Smooth muscle cell (in vitro differentiated cells): ENCODE results near the gene APBB1. TPM values are rescaled to one million over a fixed set of nuclear protein-coding genes. Genes with fewer than 3 reads are reported as not detected.

Experiments
- DNase-seq: peaks from one replicate; lab custom pipeline; 2025; ENCODE audit not compliant: unreplicated experiment; lab: John Stamatoyannopoulos, UW
- H2AFZ ChIP-seq: fragments of 200-600 bp; sonication (generic); 2 replicates; pipeline ENCODE4 v1.6.0; 2016; ENCODE audit warnings: antibody characterized with exemption, low read depth, mild to moderate bottlenecking
- H3F3A ChIP-seq: fragments of 200-600 bp; sonication (generic); 2 replicates; pipeline ENCODE4 v1.6.0; 2017; ENCODE audit warnings: antibody characterized with exemption, low read depth
- H3K27ac ChIP-seq: fragments of 200-600 bp; sonication (generic); 2 replicates; pipeline ENCODE4 v1.5.1; 2016; ENCODE audit warnings: low read depth, mild to moderate bottlenecking
- H3K27me3 ChIP-seq: fragments of 200-600 bp; sonication (generic); 2 replicates; pipeline ENCODE4 v1.6.1; 2016; ENCODE audit warnings: low read depth, mild to moderate bottlenecking
- H3K36me3 ChIP-seq: fragments of 200-600 bp; sonication (generic); 2 replicates; pipeline ENCODE4 v1.5.1; 2016; ENCODE audit warnings: low read depth
- H3K4me1 ChIP-seq: fragments of 200-600 bp; sonication (generic); 2 replicates; pipeline ENCODE4 v1.5.1; 2016; ENCODE audit warnings: low read depth
- H3K4me2 ChIP-seq: fragments of 200-600 bp; sonication (generic); 2 replicates; pipeline ENCODE4 v1.6.0; 2016; ENCODE audit warnings: mild to moderate bottlenecking
- H3K4me3 ChIP-seq: fragments of 200-600 bp; sonication (generic); 2 replicates; pipeline ENCODE4 v1.5.1; 2016; ENCODE audit warnings: mild to moderate bottlenecking
- H3K79me2 ChIP-seq: fragments of 200-600 bp; sonication (generic); 2 replicates; pipeline ENCODE4 v1.6.0; 2016; ENCODE audit warnings: low read depth, mild to moderate bottlenecking
- H3K9ac ChIP-seq: fragments of 200-600 bp; sonication (generic); 2 replicates; pipeline ENCODE4 v1.6.0; 2016; ENCODE audit warnings: low read depth
- H3K9me3 ChIP-seq: fragments of 200-600 bp; sonication (generic); replicated peaks from 2 replicates; pipeline ENCODE4 v1.5.1; 2016; ENCODE audit warnings: low read depth
- H4K20me1 ChIP-seq: fragments of 200-600 bp; sonication (generic); 2 replicates; pipeline ENCODE4 v1.6.0; 2016; ENCODE audit warnings: low read depth
- CTCF ChIP-seq: fragments of 200-600 bp; sonication (generic); IDR thresholded peaks from 2 replicates; pipeline ENCODE4 v1.5.1; 2017; ENCODE audit warnings: borderline replicate concordance, mild to moderate bottlenecking, antibody characterized with exemption; ENCODE audit not compliant: insufficient read depth, poor library complexity, severe bottlenecking
- WGBS: methylation state at CpG from one replicate; pipeline ENCODE4 v1.1.7; 2016; ENCODE audit warnings: low lambda C conversion rate; 5-methylcytosine and 5-hydroxymethylcytosine counted together
- polyA plus RNA-seq: library from polyadenylated mRNA; unstranded; fragments of >200 nt; fragmentation: Nextera tagmentation; extraction: Ambion mirVana; gene quantifications from 2 replicates; pipeline ENCODE4 v1.2.1, GENCODE V29; 2016
- total RNA-seq: library from RNA; depleted of rRNA; stranded (reverse); fragments of >200 nt; gene quantifications from 2 replicates; pipeline ENCODE4 v1.2.3, GENCODE V29; 2014

APBB1 gene
- total and polyA plus RNA-seq, 2 experiments from 2014 or later: 36.7 to 64.2 TPM

DNA sequence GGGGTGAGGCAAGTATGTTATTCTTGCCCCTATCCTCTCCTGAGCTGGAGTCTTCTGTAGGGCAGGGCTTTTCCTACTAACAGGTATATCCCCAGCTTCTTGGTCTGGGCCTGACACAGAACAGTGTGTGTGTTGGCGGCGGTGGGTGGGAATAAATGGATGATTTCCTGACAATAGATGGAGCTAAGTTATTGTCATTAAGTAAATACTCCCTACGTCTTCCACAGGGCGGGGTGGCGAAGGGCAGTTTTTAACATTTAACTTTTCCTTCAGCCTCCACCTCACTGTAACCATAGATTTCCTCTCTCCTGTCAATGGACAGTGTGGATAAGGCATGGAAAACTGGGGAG lies 40.3 kb downstream of the APBB1 start:
- H3K4me3 ChIP-seq: no peak overlapping the region
- H3K27me3 ChIP-seq: no peaks in the 10 kb centered on the region
- TF ChIP-seq CTCF: no peak
- H3K4me2 ChIP-seq: no peak overlapping the region
- DNase-seq: no peak
- no peaks in the 10 kb centered on the region for H4K20me1 ChIP-seq
- no peaks in the 10 kb centered on the region for H3K4me1 ChIP-seq
- no peaks in the 10 kb centered on the region for H3K36me3 ChIP-seq
- no peaks in the 10 kb centered on the region for H3K79me2 ChIP-seq
- no peak overlapping the region for H3K27ac ChIP-seq
- H2AFZ ChIP-seq: no peak overlapping the region
- H3K9me3 ChIP-seq: no peaks in the 10 kb centered on the region
- 89% methylated on average over 5 of the region's 5 CpGs for WGBS
- H3F3A ChIP-seq: no peaks in the 10 kb centered on the region
- H3K9ac ChIP-seq: no peak overlapping the region

DNA sequence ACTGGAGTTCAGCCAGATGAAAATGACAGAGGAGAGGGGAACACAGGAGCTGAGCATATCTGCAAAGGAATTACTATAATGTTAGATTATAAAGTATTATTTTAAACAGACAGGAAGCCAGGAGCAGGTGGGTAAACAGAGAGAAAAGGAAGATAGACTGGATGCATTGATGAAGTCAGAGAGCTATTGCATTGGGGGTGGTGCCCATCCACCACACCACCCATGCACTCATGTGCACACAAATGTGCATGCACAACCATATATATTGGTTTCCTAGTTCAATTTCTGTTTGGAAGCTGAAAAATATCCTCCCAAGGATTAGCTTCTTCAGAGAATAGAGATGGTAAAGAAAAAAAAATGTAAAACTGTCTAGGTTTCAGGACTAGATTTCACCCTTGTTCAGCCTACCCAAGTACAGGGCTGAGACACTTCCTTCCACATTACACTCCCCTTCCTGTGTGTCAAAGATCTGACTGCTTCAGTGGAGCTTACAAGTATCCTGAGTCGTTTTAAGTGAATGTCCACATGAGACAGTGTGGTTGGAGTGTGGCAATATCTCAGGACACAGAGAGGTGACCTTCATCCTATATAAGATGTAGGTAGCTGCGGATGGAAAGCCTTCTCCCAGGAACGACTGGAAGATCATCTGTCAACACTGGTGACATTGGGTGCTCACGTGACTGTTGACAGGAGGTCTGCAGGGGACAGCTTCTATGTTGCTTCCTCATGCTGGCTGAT lies 40.8 kb downstream of the APBB1 start:
- no peaks in the 10 kb centered on the region for H3K9me3 ChIP-seq
- no peak overlapping the region for H3K9ac ChIP-seq

GRCh38 chr11:6371825-6372224 lies 47.1 kb downstream of the APBB1 start:
- H3K27ac ChIP-seq: no peak overlapping the region
- H3K27me3 ChIP-seq: no peaks in the 10 kb centered on the region
- H2AFZ ChIP-seq: no peak overlapping the region
- H3K36me3 ChIP-seq: no peaks in the 10 kb centered on the region
- H3K9me3 ChIP-seq: no peaks in the 10 kb centered on the region
- no peak for DNase-seq
- WGBS: 80% methylated on average over 6 of the region's 6 CpGs
- no peaks in the 10 kb centered on the region for H3F3A ChIP-seq
- H3K4me1 ChIP-seq: no peaks in the 10 kb centered on the region
- no peak overlapping the region for H3K9ac ChIP-seq
- TF ChIP-seq CTCF: no peak
- no peaks in the 10 kb centered on the region for H3K79me2 ChIP-seq
- H3K4me3 ChIP-seq: no peak overlapping the region
- no peak overlapping the region for H3K4me2 ChIP-seq
- no peaks in the 10 kb centered on the region for H4K20me1 ChIP-seq

More for the DNA sequence above, 40.8 kb downstream of the APBB1 start:
- Histone ChIP-seq H3K27me3 (no peaks in the 10 kb centered on the region), H3K27ac (no peak overlapping the region), H3K4me3 (no peak overlapping the region), H3F3A (no peaks in the 10 kb centered on the region), H2AFZ (no peak overlapping the region), H3K4me1 (no peaks in the 10 kb centered on the region), H3K4me2 (no peak overlapping the region), H3K36me3 (no peaks in the 10 kb centered on the region), H4K20me1 (no peaks in the 10 kb centered on the region), H3K79me2 (no peaks in the 10 kb centered on the region)
- TF ChIP-seq CTCF: no peak
- WGBS: 62% methylated on average over 4 of the region's 4 CpGs
- DNase-seq: no peak

DNA sequence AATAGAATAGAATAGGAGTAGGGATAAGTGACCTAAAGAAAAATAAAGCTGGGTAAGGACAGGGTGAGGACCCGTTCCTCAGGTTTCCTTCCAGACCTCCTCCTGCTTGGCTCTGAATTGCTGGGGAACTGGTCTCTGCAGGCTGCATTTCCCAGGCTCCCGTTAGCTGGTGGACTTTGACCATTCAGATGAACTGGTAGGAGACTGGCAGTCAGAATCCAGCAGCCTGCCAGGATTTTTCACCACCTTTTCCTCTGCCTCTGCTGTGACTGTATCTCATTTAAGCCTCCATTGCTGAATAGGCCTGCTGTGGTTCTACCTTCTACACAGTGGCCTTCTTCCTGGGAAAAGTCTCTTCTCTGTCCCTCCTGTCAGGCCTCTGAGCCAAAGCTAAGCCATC lies 53.2 kb downstream of the APBB1 start:
- H3K4me3 ChIP-seq: no peak overlapping the region
- no peak overlapping the region for H3K9ac ChIP-seq
- no peaks in the 10 kb centered on the region for H4K20me1 ChIP-seq
- no peak overlapping the region for H3K4me2 ChIP-seq
- H3K36me3 ChIP-seq: no peaks in the 10 kb centered on the region
- H2AFZ ChIP-seq: no peak overlapping the region
- H3K79me2 ChIP-seq: no peaks in the 10 kb centered on the region
- no peak overlapping the region for H3K27ac ChIP-seq
- no peaks in the 10 kb centered on the region for H3F3A ChIP-seq
- H3K4me1 ChIP-seq: no peaks in the 10 kb centered on the region
- no peak for TF ChIP-seq CTCF
- no peaks in the 10 kb centered on the region for H3K27me3 ChIP-seq
- no peaks in the 10 kb centered on the region for H3K9me3 ChIP-seq
- WGBS: 77% methylated on average over 2 of the region's 2 CpGs
- no peak for DNase-seq
